ENCODE results near the gene MRPL22.

- TF ChIP-seq POLR2AphosphoS5 (IDR thresholded peaks at IDR 0.05) (no peak), CTCF (IDR thresholded peaks at IDR 0.05 in 8 of 11, conservative IDR thresholded peaks at IDR 0.05 in 3 of 11) (no peak)
Measured at GRCh38 chr5:154984946-154985516, 44.2 kb downstream of the MRPL22 start.
